ENCODE results near the gene FAM76A. TPM values are rescaled to one million over a fixed set of nuclear protein-coding genes. Genes with fewer than 3 reads are reported as not detected.

Gene FAM76A
- total RNA-seq, 2 donors from 2014 or later, result 5.4 to 7.6 TPM

DNA sequence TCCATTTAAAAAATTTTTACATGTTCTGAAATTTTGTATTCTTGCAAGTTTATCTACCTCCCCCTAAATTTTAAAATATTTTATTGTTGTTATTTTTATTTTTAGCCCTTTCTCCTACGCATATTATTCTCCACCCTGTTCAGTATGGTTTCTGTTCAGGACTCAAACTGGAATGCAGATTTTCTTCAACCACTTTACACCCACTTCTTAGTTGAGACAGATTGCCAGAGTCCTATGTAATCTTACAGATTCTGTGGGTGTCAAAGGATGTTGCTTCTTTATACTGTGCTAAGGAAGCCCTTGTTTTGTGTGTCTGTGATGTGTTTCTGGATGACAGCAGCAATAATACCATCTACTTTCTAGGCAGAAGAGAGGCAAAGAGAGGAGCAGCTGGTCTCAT is 84.1 kb downstream of the FAM76A start:
- intact Hi-C loops (cut with DNase I), result no loop called here
- DNase-seq, result no peak

GRCh38 chr1:27811741-27812500 is 86.2 kb downstream of the FAM76A start:
- Histone ChIP-seq H3K27me3 (no peaks in the 10 kb centered on the region), H3K27ac (no peak overlapping the region), H3K9me3 (no peaks in the 10 kb centered on the region), H3K36me3 (replicated peaks in 1 of 2; ENCODE audit: insufficient read depth in 1 of 2, low read depth in 2 of 2) (peaks cover 0 to 2% of the 10 kb centered on the region in 2 donors), H3K4me3 (no peak overlapping the region), H3K4me1 (no peaks in the 10 kb centered on the region)
- DNase-seq (no peak), ATAC-seq (no peak)
- WGBS, 2 donors, result 86% methylated on average over 5 to 6 of the region's 6 CpGs
- intact Hi-C loops (cut with DNase I), result no loop called here
- TF ChIP-seq, protein P1, sequence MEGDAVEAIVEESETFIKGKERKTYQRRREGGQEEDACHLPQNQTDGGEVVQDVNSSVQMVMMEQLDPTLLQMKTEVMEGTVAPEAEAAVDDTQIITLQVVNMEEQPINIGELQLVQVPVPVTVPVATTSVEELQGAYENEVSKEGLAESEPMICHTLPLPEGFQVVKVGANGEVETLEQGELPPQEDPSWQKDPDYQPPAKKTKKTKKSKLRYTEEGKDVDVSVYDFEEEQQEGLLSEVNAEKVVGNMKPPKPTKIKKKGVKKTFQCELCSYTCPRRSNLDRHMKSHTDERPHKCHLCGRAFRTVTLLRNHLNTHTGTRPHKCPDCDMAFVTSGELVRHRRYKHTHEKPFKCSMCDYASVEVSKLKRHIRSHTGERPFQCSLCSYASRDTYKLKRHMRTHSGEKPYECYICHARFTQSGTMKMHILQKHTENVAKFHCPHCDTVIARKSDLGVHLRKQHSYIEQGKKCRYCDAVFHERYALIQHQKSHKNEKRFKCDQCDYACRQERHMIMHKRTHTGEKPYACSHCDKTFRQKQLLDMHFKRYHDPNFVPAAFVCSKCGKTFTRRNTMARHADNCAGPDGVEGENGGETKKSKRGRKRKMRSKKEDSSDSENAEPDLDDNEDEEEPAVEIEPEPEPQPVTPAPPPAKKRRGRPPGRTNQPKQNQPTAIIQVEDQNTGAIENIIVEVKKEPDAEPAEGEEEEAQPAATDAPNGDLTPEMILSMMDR (IDR thresholded peaks at IDR 0.05), result no peak
- no peak for TF ChIP-seq POLR2A (IDR thresholded peaks at IDR 0.05)

More for the DNA sequence above, 84.1 kb downstream of the FAM76A start:
- ATAC-seq, result no peak
- no peaks in the 10 kb centered on the region for H3K4me1 ChIP-seq
- H3K27me3 ChIP-seq, result no peaks in the 10 kb centered on the region
- no peak overlapping the region for H3K27ac ChIP-seq
- H3K9me3 ChIP-seq, result no peaks in the 10 kb centered on the region
- H3K4me3 ChIP-seq, result no peak overlapping the region
- 88 to 100% methylated on average over 1 of the region's 1 CpG for WGBS, 2 donors
- TF ChIP-seq POLR2A (IDR thresholded peaks at IDR 0.05), result no peak
- TF ChIP-seq, protein P1 (IDR thresholded peaks at IDR 0.05), result no peak
- peaks cover 0 to 4% of the 10 kb centered on the region in 2 donors for H3K36me3 ChIP-seq (replicated peaks in 1 of 2; ENCODE audit: insufficient read depth in 1 of 2, low read depth in 2 of 2)

Small RNA genes lying within 50 kb of the gene (small RNA-seq; reads per million reads assigned to genes)
- gene AL020997.2, result not detected
- gene RNU6-424P, result not detected

Other genes with a start within 250 kb of the FAM76A start
- gene WASF2, start 235.8 kb upstream of the FAM76A start, total RNA-seq, result 10 to 100 TPM; 28.0 to 36.1 TPM
- gene AHDC1, start 121.8 kb upstream of the FAM76A start, total RNA-seq, result 10 to 100 TPM; 13.5 to 14.2 TPM
- 1 to 10 TPM; 3.0 to 5.4 TPM for gene FGR, start 90.8 kb upstream of the FAM76A start, total RNA-seq
- 10 to 100 TPM; 54.0 to 58.0 TPM for gene IFI6, start 53.8 kb upstream of the FAM76A start, total RNA-seq
- gene STX12, start 47.3 kb downstream of the FAM76A start, total RNA-seq, result 10 to 100 TPM; 22.6 to 26.7 TPM
- gene PPP1R8, start 104.8 kb downstream of the FAM76A start, total RNA-seq, result 10 to 100 TPM in 1 of 2 donors, 1 to 10 TPM in 1; 8.9 to 11.2 TPM
- gene THEMIS2, start 146.6 kb downstream of the FAM76A start, total RNA-seq, result 10 to 100 TPM in 1 of 2 donors, 1 to 10 TPM in 1; 4.6 to 21.0 TPM
- gene RPA2, start 188.6 kb downstream of the FAM76A start, total RNA-seq, result 10 to 100 TPM in 1 of 2 donors, 1 to 10 TPM in 1; 4.6 to 23.3 TPM
- gene SMPDL3B, start 209.0 kb downstream of the FAM76A start, total RNA-seq, result 10 to 100 TPM; 18.8 to 28.0 TPM
- gene XKR8, start 234.0 kb downstream of the FAM76A start, total RNA-seq, result 10 to 100 TPM in 1 of 2 donors, 1 to 10 TPM in 1; 7.9 to 14.5 TPM